ENCODE data around the gene DNAJB13. TPM values are rescaled to one million over a fixed set of nuclear protein-coding genes. Genes with fewer than 3 reads are reported as not detected.

The DNAJB13 gene
- total RNA-seq, 4 donors from 2014 or later: 0.75 TPM; not detected in 3

DNA sequence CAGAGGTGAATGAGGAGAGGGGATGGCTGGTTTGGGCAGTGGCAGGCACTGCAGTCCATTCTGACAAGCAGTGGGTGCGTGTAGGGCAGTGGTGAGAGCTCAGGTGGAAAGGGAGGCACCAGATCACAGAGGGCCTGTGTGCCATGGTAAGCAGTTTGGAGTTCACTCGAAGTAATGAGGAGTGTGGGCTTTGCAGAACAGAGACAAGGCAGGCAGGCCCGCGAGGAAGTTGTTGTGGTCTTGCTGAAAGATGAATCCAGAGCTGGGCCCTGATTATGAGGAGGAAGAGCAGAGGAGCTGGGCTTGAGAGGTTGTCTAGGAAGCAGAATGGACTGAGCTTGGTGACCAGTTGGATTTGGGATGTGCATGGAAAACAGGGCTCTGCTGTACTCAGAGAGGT lies 1.6 kb upstream of the DNAJB13 start:
- intact Hi-C loops (cut with DNase I): no loop called here
- 83 to 88% methylated on average over 4 of the region's 4 CpGs for WGBS, 2 donors
- no peaks in the 10 kb centered on the region for H3K36me3 ChIP-seq
- DNase-seq: no peak
- no peak for TF ChIP-seq POLR2A (IDR thresholded peaks at IDR 0.05)
- TF ChIP-seq, protein P1, sequence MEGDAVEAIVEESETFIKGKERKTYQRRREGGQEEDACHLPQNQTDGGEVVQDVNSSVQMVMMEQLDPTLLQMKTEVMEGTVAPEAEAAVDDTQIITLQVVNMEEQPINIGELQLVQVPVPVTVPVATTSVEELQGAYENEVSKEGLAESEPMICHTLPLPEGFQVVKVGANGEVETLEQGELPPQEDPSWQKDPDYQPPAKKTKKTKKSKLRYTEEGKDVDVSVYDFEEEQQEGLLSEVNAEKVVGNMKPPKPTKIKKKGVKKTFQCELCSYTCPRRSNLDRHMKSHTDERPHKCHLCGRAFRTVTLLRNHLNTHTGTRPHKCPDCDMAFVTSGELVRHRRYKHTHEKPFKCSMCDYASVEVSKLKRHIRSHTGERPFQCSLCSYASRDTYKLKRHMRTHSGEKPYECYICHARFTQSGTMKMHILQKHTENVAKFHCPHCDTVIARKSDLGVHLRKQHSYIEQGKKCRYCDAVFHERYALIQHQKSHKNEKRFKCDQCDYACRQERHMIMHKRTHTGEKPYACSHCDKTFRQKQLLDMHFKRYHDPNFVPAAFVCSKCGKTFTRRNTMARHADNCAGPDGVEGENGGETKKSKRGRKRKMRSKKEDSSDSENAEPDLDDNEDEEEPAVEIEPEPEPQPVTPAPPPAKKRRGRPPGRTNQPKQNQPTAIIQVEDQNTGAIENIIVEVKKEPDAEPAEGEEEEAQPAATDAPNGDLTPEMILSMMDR (IDR thresholded peaks at IDR 0.05): no peak
- H3K9me3 ChIP-seq: no peaks in the 10 kb centered on the region
- no peaks in the 10 kb centered on the region for H3K4me1 ChIP-seq
- no peaks in the 10 kb centered on the region for H3K27me3 ChIP-seq
- H3K27ac ChIP-seq: no peak overlapping the region
- no peak overlapping the region for H3K4me3 ChIP-seq (replicated peaks in 1 of 3)

DNA sequence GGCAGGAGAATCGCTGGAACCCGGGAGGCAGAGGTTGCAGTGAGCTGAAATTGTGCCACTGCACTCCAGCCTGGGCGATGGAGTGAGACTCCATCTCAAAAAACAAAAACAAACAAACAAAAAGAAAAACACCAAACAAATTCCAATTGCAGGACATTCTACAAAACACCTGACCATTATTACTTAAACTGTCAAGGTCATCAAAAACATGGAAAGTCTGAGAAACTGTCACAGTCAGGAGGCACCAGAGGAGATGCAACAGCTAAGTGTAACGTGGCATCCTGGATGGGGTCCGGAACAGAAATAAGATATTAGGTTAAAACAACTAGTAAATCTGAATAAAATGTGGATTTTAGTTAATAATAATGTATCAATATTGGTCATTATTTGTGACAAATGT lies 914 bp upstream of the DNAJB13 start:
- no peaks in the 10 kb centered on the region for H3K27me3 ChIP-seq
- H3K9me3 ChIP-seq: no peaks in the 10 kb centered on the region
- no peak overlapping the region for H3K4me3 ChIP-seq (replicated peaks in 1 of 3)
- no peaks in the 10 kb centered on the region for H3K4me1 ChIP-seq
- DNase-seq: no peak
- no peak overlapping the region for H3K27ac ChIP-seq
- TF ChIP-seq, protein P1 (IDR thresholded peaks at IDR 0.05): no peak
- TF ChIP-seq POLR2A (IDR thresholded peaks at IDR 0.05): no peak
- 88 to 96% methylated on average over 5 of the region's 5 CpGs for WGBS, 2 donors
- intact Hi-C loops (cut with DNase I): no loop called here
- no peaks in the 10 kb centered on the region for H3K36me3 ChIP-seq

DNA sequence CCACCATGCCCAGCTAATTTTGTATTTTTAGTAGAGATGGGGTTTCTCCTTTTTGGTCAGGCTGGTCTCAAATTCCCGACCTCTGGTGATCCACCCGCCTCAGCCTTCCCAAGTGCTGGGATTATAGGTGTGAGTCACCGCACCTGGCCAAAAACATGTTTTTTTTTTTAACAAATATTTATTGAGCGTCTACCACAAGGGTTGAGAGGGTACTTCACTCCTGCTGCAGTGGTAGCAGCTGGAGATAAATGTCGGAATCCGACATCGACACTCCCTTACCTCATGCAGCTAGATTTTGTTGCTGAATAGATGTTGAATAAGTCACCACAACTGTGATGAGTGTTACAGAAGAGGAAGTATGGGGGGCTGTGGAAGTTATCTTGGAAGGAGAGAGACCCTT lies 971 bp downstream of the DNAJB13 start:
- Histone ChIP-seq H3K4me3 (replicated peaks in 1 of 3) (no peak overlapping the region), H3K36me3 (no peaks in the 10 kb centered on the region), H3K9me3 (no peaks in the 10 kb centered on the region), H3K27me3 (no peaks in the 10 kb centered on the region), H3K27ac (no peak overlapping the region), H3K4me1 (no peaks in the 10 kb centered on the region)
- no peak for DNase-seq
- intact Hi-C loops (cut with DNase I): no loop called here
- TF ChIP-seq, protein P1 (IDR thresholded peaks at IDR 0.05): no peak
- TF ChIP-seq POLR2A (IDR thresholded peaks at IDR 0.05): no peak
- 86 to 89% methylated on average over 7 of the region's 7 CpGs for WGBS, 2 donors

DNA sequence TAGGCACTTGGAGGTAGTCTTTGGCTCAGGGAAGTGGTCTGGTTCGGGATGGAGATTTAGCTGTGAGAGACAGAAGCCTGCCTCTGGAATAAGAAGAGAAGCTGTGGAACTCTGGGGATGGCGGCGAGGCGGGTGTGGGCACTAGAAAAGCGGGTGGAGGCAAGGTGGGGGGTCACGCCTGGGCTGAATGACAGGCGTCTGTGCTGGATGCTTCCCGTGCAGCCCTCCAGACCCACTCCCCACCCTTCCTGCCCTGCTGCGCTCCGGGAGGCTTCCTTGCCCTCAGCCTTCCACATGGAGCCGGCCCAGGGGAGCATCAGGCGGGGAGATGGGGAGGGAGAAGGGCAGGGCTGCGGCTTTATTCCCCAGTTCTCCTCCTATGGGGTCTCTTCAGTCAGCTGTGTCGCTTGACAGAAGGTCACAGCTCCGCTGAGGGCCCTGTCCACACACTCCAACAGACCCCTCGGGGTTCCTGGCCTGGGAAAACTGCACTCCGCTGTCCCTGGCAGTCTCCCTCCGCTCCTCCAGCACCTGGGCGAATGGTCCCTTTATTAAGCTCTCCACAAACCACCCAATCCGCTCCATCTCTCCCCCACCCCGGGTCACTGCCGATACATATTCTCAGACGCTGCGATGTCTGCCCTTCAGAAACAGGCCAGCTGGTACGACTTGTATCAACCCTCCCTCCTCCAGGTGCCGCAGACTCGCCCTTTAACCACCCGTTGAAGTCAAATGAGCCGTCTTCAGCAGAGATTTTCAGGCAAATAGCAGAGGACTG lies 6.2 kb downstream of the DNAJB13 start:
- Histone ChIP-seq H3K4me1 (no peaks in the 10 kb centered on the region), H3K27me3 (no peaks in the 10 kb centered on the region), H3K36me3 (no peaks in the 10 kb centered on the region), H3K27ac (no peak overlapping the region), H3K4me3 (replicated peaks in 1 of 3) (no peak overlapping the region), H3K9me3 (no peaks in the 10 kb centered on the region)
- 36 to 67% methylated on average over 28 to 29 of the region's 29 CpGs for WGBS, 2 donors
- no peak for DNase-seq
- intact Hi-C loops (cut with DNase I): no loop called here
- TF ChIP-seq, protein P1 (IDR thresholded peaks at IDR 0.05): no peak
- TF ChIP-seq POLR2A (IDR thresholded peaks at IDR 0.05): no peak

DNA sequence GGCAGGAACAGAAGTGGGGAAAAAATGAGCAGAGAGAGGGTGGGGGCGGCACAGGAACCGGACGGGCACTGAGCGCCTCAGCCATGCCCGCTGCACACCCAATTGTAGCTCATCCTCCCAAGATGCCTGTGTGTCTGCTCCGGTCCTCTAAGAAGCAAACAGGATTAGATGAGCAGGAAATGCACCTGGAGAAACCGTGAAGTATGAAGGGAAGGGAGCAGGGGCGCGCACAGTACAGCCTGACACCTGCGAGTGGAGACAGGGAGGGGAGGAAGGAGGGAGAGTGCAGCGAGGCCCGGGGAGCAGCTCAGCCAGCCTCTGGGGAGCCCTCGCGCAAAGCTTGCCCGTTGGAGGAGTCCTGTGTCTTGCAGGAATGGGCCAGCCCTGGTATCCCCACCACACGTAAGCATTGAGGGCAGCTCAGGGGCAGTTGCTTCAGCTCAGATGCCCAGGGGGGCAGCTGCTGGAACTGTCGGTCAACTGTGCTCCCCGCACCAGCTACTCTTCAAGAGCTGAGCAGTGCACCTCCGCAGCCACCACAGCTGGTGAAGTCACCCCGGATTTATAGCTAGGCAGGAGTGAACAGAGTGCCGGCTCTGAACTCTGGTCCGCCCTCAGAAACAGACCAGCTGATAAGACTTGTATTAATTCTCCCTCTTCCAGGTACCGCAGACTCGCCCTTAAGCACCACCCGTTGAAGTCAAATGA lies 7.0 kb downstream of the DNAJB13 start:
- no peak overlapping the region for H3K27ac ChIP-seq
- no peaks in the 10 kb centered on the region for H3K9me3 ChIP-seq
- H3K4me1 ChIP-seq: no peaks in the 10 kb centered on the region
- intact Hi-C loops (cut with DNase I): no loop called here
- DNase-seq: no peak
- TF ChIP-seq POLR2A (IDR thresholded peaks at IDR 0.05): no peak
- TF ChIP-seq, protein P1 (IDR thresholded peaks at IDR 0.05): no peak
- no peaks in the 10 kb centered on the region for H3K27me3 ChIP-seq
- 43 to 72% methylated on average over 16 to 25 of the region's 25 CpGs for WGBS, 2 donors
- H3K4me3 ChIP-seq (replicated peaks in 1 of 3): no peak overlapping the region
- H3K36me3 ChIP-seq: no peaks in the 10 kb centered on the region

All from thyroid gland (tissue), 4 donors.